Cerebellar nuclear complex (tissue), 1 donor: ENCODE data around the gene PPP2R2C.

Source experiments
- DNase-seq, 2 experiments: peaks; one replicate each; lab custom pipeline; 2025; lab: John Stamatoyannopoulos, UW

PPP2R2C gene

GRCh38 chr4:6283282-6283681 is 189.1 kb downstream of the PPP2R2C start:
- DNase-seq = no peak

DNA sequence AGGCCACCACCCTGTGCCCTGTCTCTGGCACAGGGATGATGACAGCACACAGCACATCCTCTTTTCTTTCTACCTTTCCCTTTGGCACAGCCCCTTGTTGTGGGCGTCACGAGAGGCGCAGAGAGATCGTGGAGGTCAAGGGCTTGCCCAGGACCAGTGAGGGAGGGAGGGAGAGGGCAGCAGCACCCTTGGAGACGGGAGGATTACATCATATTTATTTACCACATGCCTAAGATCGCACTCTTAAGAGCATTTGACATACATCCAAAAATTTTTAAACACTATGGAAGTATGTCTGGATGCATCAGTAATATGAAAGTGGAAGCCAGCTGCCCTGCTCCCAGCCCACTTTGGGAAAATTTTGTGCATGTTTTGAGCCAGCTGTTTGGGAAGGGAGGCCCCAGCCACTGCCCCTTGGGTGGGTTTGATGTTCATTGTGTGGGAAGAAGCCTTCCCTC is 190.1 kb downstream of the PPP2R2C start:
- no peak for DNase-seq

DNA sequence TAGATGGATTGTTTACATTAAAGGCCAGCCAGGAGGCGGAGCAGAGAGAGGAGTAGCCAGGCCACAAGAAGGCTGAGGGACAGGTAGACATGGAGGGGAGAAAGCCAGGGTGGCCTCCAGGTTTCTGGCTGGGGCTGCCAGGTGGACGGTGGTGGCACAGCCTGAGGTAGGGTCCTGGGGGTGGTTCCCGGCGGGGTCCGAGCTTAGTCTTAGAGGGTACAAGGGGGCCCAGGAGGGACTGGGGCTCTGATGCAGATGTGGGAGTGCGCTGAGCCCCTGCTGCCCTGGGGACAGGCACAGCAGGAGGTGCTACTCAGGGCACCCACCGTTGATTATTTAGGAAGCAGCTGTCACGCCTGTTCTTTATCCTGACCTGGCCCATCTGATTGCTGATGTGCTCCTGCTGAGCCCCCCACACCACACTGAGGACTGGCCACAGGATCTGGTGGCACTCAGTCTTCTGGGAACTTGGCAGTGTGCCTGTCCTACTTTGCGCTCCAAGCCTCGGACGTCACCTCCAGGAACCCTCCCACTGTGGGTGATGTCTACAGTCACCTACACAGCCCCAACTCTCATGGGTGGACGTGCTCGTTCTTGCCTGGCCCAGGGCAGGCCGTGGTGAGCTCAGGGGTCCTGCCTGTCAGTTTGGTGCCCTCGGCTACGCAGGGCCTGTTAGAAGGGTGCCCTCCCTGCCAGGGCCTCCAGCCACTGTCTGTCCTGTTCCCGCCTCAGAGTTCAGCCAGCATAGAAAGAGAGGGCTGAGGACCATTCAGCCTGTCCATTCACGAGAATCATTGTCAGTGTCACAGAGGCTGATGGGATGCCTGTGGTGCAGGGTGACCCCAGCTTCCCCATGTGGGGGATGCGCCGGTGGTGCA is 190.7 kb downstream of the PPP2R2C start:
- no peak for DNase-seq

GRCh38 chr4:6280365-6280996 is 191.9 kb downstream of the PPP2R2C start:
- DNase-seq = no peak

DNA sequence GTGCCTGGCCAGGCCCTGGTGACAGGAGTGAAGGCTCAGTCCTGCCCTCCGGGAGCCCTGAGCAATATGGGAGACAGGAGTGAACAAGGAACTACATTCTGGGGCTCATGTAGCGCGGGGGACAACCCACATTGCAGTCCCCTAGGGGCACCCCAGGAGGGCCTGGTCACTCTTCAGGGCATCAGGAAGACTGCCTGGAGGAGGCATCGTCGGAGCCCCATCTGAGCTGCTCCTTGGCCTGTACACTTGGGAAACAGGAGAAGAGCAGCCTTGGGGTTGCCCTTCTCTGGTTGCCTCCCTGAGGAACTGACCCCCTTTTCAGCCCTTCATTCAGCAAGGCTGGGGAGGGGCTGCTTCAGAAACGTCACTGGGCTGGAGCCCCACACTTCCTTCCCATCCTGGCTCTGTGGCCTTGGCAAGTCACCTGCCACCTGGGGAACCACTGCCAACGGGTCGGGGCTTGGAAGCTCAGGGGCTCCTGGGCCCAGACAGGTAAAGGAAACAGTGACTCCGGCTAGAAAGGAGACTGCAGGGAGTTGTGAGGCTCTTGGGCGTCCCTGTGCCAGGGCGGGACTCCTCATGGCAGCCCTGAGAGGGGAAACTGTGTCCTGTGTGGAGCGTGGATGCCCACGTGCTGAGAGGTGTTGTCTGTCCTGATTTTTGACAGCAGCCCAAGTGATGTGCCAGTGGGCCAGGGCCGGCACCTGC is 192.7 kb downstream of the PPP2R2C start:
- no peak for DNase-seq

- DNase-seq = no peak
Measured at GRCh38 chr4:6278801-6279197, 193.6 kb downstream of the PPP2R2C start.

- DNase-seq = no peak
Measured at GRCh38 chr4:6277935-6278800, 194.2 kb downstream of the PPP2R2C start.

- DNase-seq = no peak
Measured at GRCh38 chr4:6277139-6277802, 195.1 kb downstream of the PPP2R2C start.

GRCh38 chr4:6275898-6276806 is 196.3 kb downstream of the PPP2R2C start:
- no peak for DNase-seq

DNA sequence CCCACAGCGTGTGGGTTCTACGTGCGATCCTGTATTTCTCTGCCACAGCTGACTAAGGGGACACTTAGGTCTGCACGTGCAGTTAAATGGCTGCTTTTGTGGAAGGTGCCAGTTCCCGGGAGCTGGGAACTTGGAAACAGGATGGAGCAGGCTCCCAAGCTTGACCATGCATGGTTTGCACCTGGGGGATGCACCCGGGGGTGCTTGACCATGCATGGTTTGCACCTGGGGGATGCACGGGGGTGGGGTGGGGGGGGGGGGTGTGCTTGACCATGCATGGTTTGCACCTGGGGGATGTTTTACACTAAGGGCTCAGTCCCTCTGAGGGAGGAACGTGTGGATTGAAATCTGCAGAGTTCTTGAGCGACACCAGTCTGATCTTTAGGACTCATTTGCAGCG is 197.1 kb downstream of the PPP2R2C start:
- no peak for DNase-seq

DNA sequence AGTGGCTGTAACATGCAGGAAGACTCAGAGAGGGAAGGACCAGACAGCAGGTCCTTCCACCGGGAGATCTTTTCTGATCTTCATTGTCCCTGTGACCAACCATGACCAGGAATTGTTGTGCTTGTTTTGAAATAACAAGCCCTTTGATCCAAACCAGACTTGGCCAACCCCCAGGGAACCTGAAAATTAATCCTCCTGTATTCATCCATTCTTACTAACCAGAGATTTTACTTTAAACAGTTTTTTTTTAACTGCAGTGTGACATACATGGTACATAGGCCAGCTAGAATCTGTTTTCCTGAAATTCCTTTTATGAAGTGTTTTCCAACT is 198.8 kb downstream of the PPP2R2C start:
- DNase-seq = no peak

DNA sequence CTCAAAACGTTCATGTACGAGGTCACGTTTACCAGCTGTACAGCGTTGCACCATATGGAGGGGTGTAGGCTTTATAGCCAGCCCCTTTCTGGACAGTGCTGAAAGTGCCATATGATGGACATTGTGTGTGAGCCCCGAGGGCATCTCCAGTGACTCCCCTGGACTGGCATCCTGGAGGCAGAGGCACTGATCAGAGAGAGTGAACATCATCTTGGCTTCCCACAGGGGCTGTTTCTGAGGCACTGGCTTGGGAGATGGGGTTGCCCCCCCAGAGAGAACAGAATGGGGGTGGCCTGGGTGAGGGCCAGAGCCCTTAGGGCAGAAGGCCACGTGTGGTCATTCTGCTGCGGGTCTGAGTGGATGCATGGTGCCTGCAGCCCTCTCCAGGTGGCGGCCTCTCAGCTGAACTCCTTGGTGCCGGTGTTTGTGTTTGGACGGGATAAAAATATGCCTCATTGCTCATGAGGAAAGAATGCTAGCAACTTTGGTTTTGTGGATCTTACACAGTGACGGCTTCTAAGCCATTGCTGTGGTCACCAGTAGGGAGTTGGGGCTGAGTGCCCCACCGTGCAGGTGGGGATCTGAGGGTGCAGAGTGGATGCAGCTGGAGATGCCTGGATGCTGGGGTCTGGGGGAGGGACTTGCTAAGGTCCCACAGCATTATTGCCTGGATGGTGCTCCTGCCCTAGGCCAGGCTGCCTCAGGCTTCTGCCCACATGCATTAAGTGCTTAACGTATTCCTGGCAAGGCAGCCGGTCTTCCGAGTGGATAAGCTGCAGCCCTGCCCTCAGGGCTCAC is 199.4 kb downstream of the PPP2R2C start:
- no peak for DNase-seq

DNA sequence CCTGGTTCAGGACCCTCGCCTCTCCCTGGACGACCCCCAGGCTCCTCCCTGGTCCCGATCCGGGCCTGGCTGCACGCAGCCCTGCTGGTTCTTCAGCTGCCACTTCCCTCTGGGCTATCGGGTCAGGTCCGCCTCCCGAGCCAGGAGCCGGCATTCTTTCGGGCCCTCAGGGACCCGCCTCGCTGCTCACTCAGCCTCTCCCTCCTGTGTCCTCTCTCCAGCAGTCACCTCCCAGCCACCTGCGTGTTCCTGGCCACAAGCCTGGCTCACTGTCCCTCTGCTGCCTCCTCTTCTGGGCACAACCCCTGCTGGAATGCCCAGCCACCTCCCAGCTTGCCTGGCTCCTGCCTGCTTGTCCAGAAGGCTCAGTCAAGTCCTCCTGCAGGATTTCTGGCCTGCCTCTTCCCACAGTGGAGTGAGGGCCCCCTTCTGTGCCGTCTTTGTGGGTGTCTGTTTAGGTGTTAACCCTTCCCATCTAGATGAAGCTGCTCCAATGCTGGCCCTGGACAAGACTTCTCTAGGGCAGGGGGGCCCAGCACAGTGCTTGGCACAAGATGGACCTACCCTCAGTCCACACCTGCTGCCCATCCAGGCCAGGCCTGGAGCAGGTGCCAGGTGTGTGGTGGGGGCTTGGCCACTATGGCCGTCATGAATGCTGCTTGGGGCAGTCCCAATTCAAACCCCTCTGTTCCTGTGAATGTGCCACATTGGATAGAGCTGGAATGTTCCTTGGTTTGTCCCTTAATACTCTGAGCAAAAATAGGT is 200.5 kb downstream of the PPP2R2C start:
- peak in 1 of 2 experiments; percentile 61 for DNase-seq

DNA sequence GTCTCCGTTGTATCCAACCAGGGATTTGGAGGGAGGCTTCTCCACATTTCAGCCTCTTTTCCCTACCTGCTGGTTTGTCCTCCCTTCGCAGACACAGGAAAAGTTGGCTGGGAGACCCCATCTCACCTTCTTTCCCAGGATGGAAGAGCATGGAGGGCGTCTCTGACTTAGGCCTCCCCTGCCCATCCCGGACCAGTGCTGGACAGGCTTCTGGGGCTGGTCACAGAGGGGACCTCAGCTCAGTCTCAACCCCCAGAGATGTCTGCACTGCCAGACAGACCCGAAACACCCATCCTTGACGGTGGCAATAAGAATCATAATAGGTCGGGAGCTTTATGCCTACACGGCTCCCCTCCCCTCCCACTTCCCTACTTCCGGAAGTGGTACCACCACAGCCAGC is 201.2 kb downstream of the PPP2R2C start:
- DNase-seq = no peak

DNA sequence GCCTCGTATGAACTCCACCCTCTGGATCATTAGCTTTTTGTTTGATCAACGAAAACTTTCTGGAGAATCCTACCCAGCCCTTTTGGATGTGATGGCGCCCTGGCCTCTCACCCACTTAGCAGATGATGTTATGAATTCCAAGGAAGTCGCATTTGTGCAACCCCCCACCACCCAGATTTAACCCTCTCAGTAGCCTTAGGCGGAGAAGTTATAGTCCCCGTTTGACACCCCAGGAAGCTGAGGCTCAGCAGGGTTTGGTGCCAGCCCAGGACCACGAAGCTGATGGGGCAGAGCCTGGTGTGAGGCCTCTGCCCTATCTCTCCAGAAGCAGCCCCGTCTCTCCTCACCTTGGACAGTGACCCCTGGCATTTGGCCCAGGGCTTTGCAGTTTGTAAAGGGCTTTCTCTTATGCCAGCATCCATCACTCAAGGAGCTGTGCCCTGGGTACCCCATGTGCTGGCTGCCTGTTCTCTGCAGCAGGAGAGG is 201.7 kb downstream of the PPP2R2C start:
- no peak for DNase-seq
